ENCODE measurements around the gene SPPL3.

SPPL3 gene

GRCh38 chr12:120941412-120941811 is 37.3 kb upstream of the SPPL3 start:
- DNase-seq (ENCODE audit: low read depth), result no peak
- no peak for TF ChIP-seq CTCF (conservative IDR thresholded peaks at IDR 0.05; ENCODE audit: low read length)
- no peak overlapping the region for H3K4me3 ChIP-seq (ENCODE audit: low read length)

GRCh38 chr12:120940799-120941198 is 36.6 kb upstream of the SPPL3 start:
- no peak for TF ChIP-seq CTCF (conservative IDR thresholded peaks at IDR 0.05; ENCODE audit: low read length)
- no peak overlapping the region for H3K4me3 ChIP-seq (ENCODE audit: low read length)
- peak; percentile 54 for DNase-seq (ENCODE audit: low read depth)

- no peak for DNase-seq (ENCODE audit: low read depth)
- H3K4me3 ChIP-seq (ENCODE audit: low read length), result no peak overlapping the region
- no peak for TF ChIP-seq CTCF (conservative IDR thresholded peaks at IDR 0.05; ENCODE audit: low read length)
Observed at GRCh38 chr12:120940006-120940405, 35.8 kb upstream of the SPPL3 start.

GRCh38 chr12:120939523-120939922 is 35.4 kb upstream of the SPPL3 start:
- no peak overlapping the region for H3K4me3 ChIP-seq (ENCODE audit: low read length)
- no peak for TF ChIP-seq CTCF (conservative IDR thresholded peaks at IDR 0.05; ENCODE audit: low read length)
- no peak for DNase-seq (ENCODE audit: low read depth)

GRCh38 chr12:120938496-120938895 is 34.3 kb upstream of the SPPL3 start:
- DNase-seq (ENCODE audit: low read depth), result no peak
- H3K4me3 ChIP-seq (ENCODE audit: low read length), result no peak overlapping the region
- TF ChIP-seq CTCF (conservative IDR thresholded peaks at IDR 0.05; ENCODE audit: low read length), result no peak

GRCh38 chr12:120936197-120936596 is 32.0 kb upstream of the SPPL3 start:
- TF ChIP-seq CTCF (conservative IDR thresholded peaks at IDR 0.05; ENCODE audit: low read length), result no peak
- H3K4me3 ChIP-seq (ENCODE audit: low read length), result no peak overlapping the region
- DNase-seq (ENCODE audit: low read depth), result no peak

GRCh38 chr12:120933786-120934185 is 29.6 kb upstream of the SPPL3 start:
- TF ChIP-seq CTCF (conservative IDR thresholded peaks at IDR 0.05; ENCODE audit: low read length), result no peak
- DNase-seq (ENCODE audit: low read depth), result no peak
- H3K4me3 ChIP-seq (ENCODE audit: low read length), result no peak overlapping the region

Data from AG10803 (cell line).